OCI-LY3 (cell line): Measurements from ENCODE around the gene PLCL1.

Source experiments
- EZH2phosphoT487 ChIP-seq: fragments of 200-600 bp; shearing (Covaris generic); IDR thresholded peaks from 2 replicates; pipeline ENCODE4 v1.6.1; 2018; ENCODE audit warnings: antibody characterized with exemption, mixed run types, low read depth
- TF ChIP-seq, protein P1 (sequence below): fragments of 200-600, 300-600 bp; sonication (generic); IDR thresholded peaks from 2 replicates; pipeline ENCODE4 v1.5.1; 2014; ENCODE audit warnings: antibody characterized with exemption, low read length, low read depth

DNA sequence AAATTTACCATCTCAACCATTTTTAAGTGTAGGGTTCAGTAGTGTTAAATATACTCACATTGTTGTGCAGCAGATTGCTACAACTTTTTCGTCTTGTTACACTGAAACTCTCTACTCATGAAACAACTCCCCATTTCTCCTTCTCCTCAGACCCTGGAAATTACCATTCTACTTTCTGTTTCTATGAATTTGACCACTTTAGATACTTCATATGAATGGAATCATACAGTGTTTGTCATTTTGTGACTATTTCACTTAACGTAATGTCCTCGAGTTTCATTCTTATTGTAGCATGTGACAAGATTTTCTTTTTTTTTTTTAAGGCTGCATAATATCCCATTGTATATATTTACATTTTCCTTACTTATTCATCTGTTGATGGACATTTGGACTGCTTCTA is 203.8 kb downstream of the PLCL1 start:
- TF ChIP-seq, protein P1, sequence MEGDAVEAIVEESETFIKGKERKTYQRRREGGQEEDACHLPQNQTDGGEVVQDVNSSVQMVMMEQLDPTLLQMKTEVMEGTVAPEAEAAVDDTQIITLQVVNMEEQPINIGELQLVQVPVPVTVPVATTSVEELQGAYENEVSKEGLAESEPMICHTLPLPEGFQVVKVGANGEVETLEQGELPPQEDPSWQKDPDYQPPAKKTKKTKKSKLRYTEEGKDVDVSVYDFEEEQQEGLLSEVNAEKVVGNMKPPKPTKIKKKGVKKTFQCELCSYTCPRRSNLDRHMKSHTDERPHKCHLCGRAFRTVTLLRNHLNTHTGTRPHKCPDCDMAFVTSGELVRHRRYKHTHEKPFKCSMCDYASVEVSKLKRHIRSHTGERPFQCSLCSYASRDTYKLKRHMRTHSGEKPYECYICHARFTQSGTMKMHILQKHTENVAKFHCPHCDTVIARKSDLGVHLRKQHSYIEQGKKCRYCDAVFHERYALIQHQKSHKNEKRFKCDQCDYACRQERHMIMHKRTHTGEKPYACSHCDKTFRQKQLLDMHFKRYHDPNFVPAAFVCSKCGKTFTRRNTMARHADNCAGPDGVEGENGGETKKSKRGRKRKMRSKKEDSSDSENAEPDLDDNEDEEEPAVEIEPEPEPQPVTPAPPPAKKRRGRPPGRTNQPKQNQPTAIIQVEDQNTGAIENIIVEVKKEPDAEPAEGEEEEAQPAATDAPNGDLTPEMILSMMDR: no peak
- no peak for TF ChIP-seq EZH2phosphoT487
